ENCODE measurements around the gene ACACB. TPM values are rescaled to one million over a fixed set of nuclear protein-coding genes. Genes with fewer than 3 reads are reported as not detected.

ACACB gene
- total RNA-seq, 4 donors from 2014 or later, result 402 to 560 (median 525) TPM

DNA sequence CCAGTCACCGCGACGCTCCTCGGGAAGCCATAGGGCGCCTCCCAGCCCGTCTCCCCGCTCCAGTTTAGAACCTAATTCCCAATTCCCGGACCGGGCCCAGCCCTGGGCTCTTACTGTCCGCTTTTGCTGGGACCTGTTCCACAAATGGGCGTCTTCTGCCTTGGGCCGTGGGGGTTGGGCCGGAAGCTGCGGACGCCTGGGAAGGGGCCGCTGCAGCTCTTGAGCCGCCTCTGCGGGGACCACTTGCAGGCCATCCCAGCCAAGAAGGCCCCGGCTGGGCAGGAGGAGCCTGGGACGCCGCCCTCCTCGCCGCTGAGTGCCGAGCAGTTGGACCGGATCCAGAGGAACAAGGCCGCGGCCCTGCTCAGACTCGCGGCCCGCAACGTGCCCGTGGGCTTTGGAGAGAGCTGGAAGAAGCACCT lies 18.2 kb upstream of the ACACB start:
- peak overlapping the region; percentile 69 to 91 (median 84) for H3K4me3 ChIP-seq
- DNase-seq (ENCODE audit: low spot score in 2 of 2), result peak in 1 of 2 donors; percentile 56
- peaks cover 0 to 34% (median 8%) of the 10 kb centered on the region in 4 donors for H3K4me1 ChIP-seq
- TF ChIP-seq, protein P1, sequence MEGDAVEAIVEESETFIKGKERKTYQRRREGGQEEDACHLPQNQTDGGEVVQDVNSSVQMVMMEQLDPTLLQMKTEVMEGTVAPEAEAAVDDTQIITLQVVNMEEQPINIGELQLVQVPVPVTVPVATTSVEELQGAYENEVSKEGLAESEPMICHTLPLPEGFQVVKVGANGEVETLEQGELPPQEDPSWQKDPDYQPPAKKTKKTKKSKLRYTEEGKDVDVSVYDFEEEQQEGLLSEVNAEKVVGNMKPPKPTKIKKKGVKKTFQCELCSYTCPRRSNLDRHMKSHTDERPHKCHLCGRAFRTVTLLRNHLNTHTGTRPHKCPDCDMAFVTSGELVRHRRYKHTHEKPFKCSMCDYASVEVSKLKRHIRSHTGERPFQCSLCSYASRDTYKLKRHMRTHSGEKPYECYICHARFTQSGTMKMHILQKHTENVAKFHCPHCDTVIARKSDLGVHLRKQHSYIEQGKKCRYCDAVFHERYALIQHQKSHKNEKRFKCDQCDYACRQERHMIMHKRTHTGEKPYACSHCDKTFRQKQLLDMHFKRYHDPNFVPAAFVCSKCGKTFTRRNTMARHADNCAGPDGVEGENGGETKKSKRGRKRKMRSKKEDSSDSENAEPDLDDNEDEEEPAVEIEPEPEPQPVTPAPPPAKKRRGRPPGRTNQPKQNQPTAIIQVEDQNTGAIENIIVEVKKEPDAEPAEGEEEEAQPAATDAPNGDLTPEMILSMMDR (IDR thresholded peaks at IDR 0.05), result no peak
- peak in 1 of 2 donors; percentile 82 for TF ChIP-seq EP300 (IDR thresholded peaks at IDR 0.05)
- peak in 1 of 2 donors; percentile 51 for TF ChIP-seq POLR2A (IDR thresholded peaks at IDR 0.05)
- 0% methylated on average over 12 to 30 of the region's 32 CpGs for WGBS, 2 donors
- H3K27me3 ChIP-seq, result no peaks in the 10 kb centered on the region
- peak overlapping the region; percentile 58 to 95 (median 86) for H3K27ac ChIP-seq
- H3K36me3 ChIP-seq, result peaks cover 0 to 33% (median 0%) of the 10 kb centered on the region in 3 donors
- no peaks in the 10 kb centered on the region for H3K9me3 ChIP-seq

DNA sequence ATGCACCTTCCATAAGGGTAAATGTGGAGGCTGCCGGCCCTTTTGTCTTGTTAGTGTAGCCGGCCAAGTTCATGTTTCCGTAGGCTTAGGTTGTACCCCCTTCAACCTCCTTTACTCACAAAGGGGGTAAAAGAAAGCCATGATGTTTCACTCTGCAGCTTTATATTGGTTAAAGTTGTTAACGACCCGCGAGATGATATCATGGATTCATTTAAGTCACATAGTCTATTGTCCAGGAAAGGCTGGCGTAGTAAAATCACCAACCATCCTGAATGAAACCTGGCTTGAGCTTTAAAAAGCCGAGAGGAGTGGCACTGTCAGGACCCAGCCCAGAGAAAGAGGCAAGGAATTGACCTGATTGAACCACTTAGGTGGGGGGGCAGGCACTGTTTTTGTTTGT lies 17.7 kb upstream of the ACACB start:
- Histone ChIP-seq H3K4me1 (peaks cover 0 to 31% (median 7%) of the 10 kb centered on the region in 4 donors), H3K27ac (peak overlapping the region; percentile 58 to 95 (median 86)), H3K4me3 (peak overlapping the region; percentile 69 to 91 (median 84)), H3K36me3 (peaks cover 0 to 37% (median 0%) of the 10 kb centered on the region in 3 donors), H3K9me3 (no peaks in the 10 kb centered on the region), H3K27me3 (no peaks in the 10 kb centered on the region)
- 3 to 4% methylated on average over 8 of the region's 8 CpGs for WGBS, 2 donors
- DNase-seq (ENCODE audit: low spot score in 2 of 2), result no peak
- TF ChIP-seq EP300 (IDR thresholded peaks at IDR 0.05) (no peak), POLR2A (IDR thresholded peaks at IDR 0.05) (no peak)
- TF ChIP-seq, protein P1 (IDR thresholded peaks at IDR 0.05), result no peak

DNA sequence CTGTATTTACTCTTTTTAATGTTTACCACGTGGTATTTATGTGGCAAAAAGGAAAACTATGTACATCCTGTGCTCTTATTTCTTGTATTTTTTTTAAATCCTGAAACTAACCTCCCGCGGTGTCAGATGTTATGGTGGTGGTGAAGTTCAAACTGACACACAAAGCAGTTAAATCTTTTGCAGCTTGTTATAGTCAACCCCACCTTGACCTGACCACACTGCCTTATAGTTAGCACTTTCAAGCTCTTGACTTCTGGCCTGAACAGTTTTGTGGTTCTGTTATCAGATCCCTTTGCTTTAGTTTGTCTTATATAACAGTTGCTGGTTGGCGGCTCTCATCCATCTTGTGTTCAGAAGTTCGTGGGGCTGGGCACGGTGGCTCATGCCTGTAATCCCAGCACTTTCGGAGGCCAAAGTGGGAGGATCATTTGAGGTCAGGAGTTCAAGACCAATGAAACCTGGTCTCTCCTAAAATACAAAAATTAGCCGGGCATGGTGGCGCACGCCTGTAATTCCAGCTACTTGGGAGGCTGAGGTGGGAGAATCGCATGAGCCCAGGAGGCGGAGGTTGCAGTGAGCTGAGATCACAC lies 16.9 kb upstream of the ACACB start:
- no peak for DNase-seq (ENCODE audit: low spot score in 2 of 2)
- Histone ChIP-seq H3K36me3 (peaks cover 0 to 46% (median under 1%) of the 10 kb centered on the region in 3 donors), H3K9me3 (no peaks in the 10 kb centered on the region), H3K27ac (peak overlapping the region; percentile 26 to 95 (median 86)), H3K27me3 (no peaks in the 10 kb centered on the region), H3K4me3 (peak overlapping the region in 2 of 4 donors; percentile 80 to 89), H3K4me1 (peaks cover 0 to 29% (median 6%) of the 10 kb centered on the region in 4 donors)
- WGBS, 2 donors, result 83 to 84% methylated on average over 12 of the region's 12 CpGs
- TF ChIP-seq EP300 (IDR thresholded peaks at IDR 0.05) (no peak), POLR2A (IDR thresholded peaks at IDR 0.05) (no peak)
- TF ChIP-seq, protein P1 (IDR thresholded peaks at IDR 0.05), result no peak

DNA sequence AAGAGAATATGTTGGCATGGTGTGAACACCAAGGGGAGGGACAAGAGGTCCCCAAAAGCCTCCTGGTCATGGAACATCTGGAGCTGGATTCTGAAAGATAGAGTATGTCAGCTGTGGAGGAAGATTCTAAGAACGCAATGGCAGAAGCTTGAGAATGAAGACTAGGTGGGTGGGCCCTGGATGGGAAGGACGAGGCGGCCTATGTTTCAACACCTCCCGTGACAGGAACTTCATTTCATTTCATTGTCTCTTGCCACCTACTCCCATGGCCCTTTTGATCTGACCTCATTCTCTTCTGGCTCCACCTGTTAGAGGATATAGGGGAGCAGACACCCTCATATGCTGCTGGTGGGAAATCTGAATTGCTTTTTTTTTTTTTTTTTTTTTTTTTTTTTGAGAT lies 15.6 kb upstream of the ACACB start:
- DNase-seq (ENCODE audit: low spot score in 2 of 2), result no peak
- Histone ChIP-seq H3K27ac (peak overlapping the region in 1 of 4 donors; percentile 95), H3K36me3 (peaks cover 0 to 58% (median 2%) of the 10 kb centered on the region in 3 donors), H3K9me3 (no peaks in the 10 kb centered on the region), H3K27me3 (no peaks in the 10 kb centered on the region), H3K4me1 (peaks cover 0 to 29% (median 6%) of the 10 kb centered on the region in 4 donors), H3K4me3 (no peak overlapping the region)
- WGBS, 2 donors, result 93 to 94% methylated on average over 4 of the region's 4 CpGs
- TF ChIP-seq, protein P1 (IDR thresholded peaks at IDR 0.05), result no peak
- TF ChIP-seq EP300 (IDR thresholded peaks at IDR 0.05) (no peak), POLR2A (IDR thresholded peaks at IDR 0.05) (no peak)

DNA sequence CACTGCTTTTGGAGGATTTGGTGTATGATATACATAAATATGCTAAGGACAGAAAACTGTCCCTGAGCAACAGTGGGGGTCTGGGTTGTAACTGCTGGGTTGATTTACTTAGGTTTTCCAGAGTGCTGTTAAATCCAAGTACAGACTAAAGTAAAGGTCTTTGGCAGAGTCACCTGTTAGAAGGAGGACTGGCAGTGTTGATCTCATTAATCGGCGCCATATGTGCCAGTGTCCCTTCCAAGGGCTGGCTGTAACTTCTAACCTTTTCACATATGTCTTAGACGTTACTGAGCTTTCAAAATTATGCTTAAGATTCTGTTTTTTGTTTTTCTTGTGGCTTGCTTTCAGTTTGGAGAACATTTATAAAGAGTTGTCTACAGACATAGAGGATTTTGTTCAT lies 13.9 kb upstream of the ACACB start:
- H3K27me3 ChIP-seq, result no peaks in the 10 kb centered on the region
- H3K4me1 ChIP-seq, result peaks cover 0 to 24% (median 2%) of the 10 kb centered on the region in 4 donors
- WGBS, 2 donors, result 86 to 87% methylated on average over 3 of the region's 3 CpGs
- peaks cover 0 to 74% (median 2%) of the 10 kb centered on the region in 3 donors for H3K36me3 ChIP-seq
- no peak overlapping the region for H3K27ac ChIP-seq
- H3K4me3 ChIP-seq, result no peak overlapping the region
- TF ChIP-seq, protein P1 (IDR thresholded peaks at IDR 0.05), result no peak
- TF ChIP-seq POLR2A (IDR thresholded peaks at IDR 0.05) (no peak), EP300 (IDR thresholded peaks at IDR 0.05) (no peak)
- no peak for DNase-seq (ENCODE audit: low spot score in 2 of 2)
- H3K9me3 ChIP-seq, result no peaks in the 10 kb centered on the region

All from tibial nerve (tissue), 4 donors.